ENCODE results near the gene GPR161. TPM values are rescaled to one million over a fixed set of nuclear protein-coding genes. Genes with fewer than 3 reads are reported as not detected.

Gene GPR161
- polyA plus RNA-seq, 2 donors, result 1.9 to 3.4 TPM

GRCh38 chr1:168091720-168092550 lies 44.8 kb downstream of the GPR161 start:
- H3K9me3 ChIP-seq (ENCODE audit: control insufficient read depth in 2 of 2, insufficient read depth in 1 of 2, low read depth in 1 of 2, low read length in 1 of 2), result no peaks in the 10 kb centered on the region
- peaks cover 0 to 4% of the 10 kb centered on the region in 2 donors for H3K36me3 ChIP-seq (ENCODE audit: control insufficient read depth in 2 of 2, insufficient read depth in 2 of 2, low read length in 1 of 2)
- H3K4me3 ChIP-seq (ENCODE audit: low read depth in 1 of 2, low read length in 2 of 2), result no peak overlapping the region
- H3K27me3 ChIP-seq (ENCODE audit: control insufficient read depth in 1 of 2, insufficient read depth in 2 of 2, low read length in 2 of 2), result no peaks in the 10 kb centered on the region
- 77 to 79% methylated on average over 8 of the region's 8 CpGs for WGBS, 2 donors
- peaks cover 0 to 1% of the 10 kb centered on the region in 2 donors for H3K4me1 ChIP-seq (ENCODE audit: control insufficient read depth in 2 of 2, insufficient read depth in 2 of 2, low read length in 1 of 2)
- no peak overlapping the region for H3K27ac ChIP-seq (ENCODE audit: low read depth in 2 of 2, low read length in 1 of 2)

- Histone ChIP-seq H3K9me3 (ENCODE audit: control insufficient read depth in 2 of 2, insufficient read depth in 1 of 2, low read depth in 1 of 2, low read length in 1 of 2) (no peaks in the 10 kb centered on the region), H3K27ac (ENCODE audit: low read depth in 2 of 2, low read length in 1 of 2) (no peak overlapping the region), H3K27me3 (ENCODE audit: control insufficient read depth in 1 of 2, insufficient read depth in 2 of 2, low read length in 2 of 2) (no peaks in the 10 kb centered on the region), H3K4me1 (ENCODE audit: control insufficient read depth in 2 of 2, insufficient read depth in 2 of 2, low read length in 1 of 2) (peaks cover 0 to 1% of the 10 kb centered on the region in 2 donors), H3K4me3 (ENCODE audit: low read depth in 1 of 2, low read length in 2 of 2) (no peak overlapping the region), H3K36me3 (ENCODE audit: control insufficient read depth in 2 of 2, insufficient read depth in 2 of 2, low read length in 1 of 2) (no peaks in the 10 kb centered on the region)
- 93 to 95% methylated on average over 9 of the region's 9 CpGs for WGBS, 2 donors
Measured at GRCh38 chr1:168091063-168091462, 45.7 kb downstream of the GPR161 start.

GRCh38 chr1:168090395-168090794 lies 46.3 kb downstream of the GPR161 start:
- Histone ChIP-seq H3K4me1 (ENCODE audit: control insufficient read depth in 2 of 2, insufficient read depth in 2 of 2, low read length in 1 of 2) (peaks cover 0 to 1% of the 10 kb centered on the region in 2 donors), H3K27ac (ENCODE audit: low read depth in 2 of 2, low read length in 1 of 2) (no peak overlapping the region), H3K9me3 (ENCODE audit: control insufficient read depth in 2 of 2, insufficient read depth in 1 of 2, low read depth in 1 of 2, low read length in 1 of 2) (no peaks in the 10 kb centered on the region), H3K27me3 (ENCODE audit: control insufficient read depth in 1 of 2, insufficient read depth in 2 of 2, low read length in 2 of 2) (no peaks in the 10 kb centered on the region), H3K4me3 (ENCODE audit: low read depth in 1 of 2, low read length in 2 of 2) (no peak overlapping the region), H3K36me3 (ENCODE audit: control insufficient read depth in 2 of 2, insufficient read depth in 2 of 2, low read length in 1 of 2) (no peaks in the 10 kb centered on the region)
- 91 to 94% methylated on average over 14 of the region's 14 CpGs for WGBS, 2 donors

GRCh38 chr1:168089979-168090337 lies 46.8 kb downstream of the GPR161 start:
- H3K36me3 ChIP-seq (ENCODE audit: control insufficient read depth in 2 of 2, insufficient read depth in 2 of 2, low read length in 1 of 2), result no peaks in the 10 kb centered on the region
- 90 to 92% methylated on average over 2 of the region's 2 CpGs for WGBS, 2 donors
- peaks cover 0 to 1% of the 10 kb centered on the region in 2 donors for H3K4me1 ChIP-seq (ENCODE audit: control insufficient read depth in 2 of 2, insufficient read depth in 2 of 2, low read length in 1 of 2)
- H3K27ac ChIP-seq (ENCODE audit: low read depth in 2 of 2, low read length in 1 of 2), result no peak overlapping the region
- no peak overlapping the region for H3K4me3 ChIP-seq (ENCODE audit: low read depth in 1 of 2, low read length in 2 of 2)
- H3K27me3 ChIP-seq (ENCODE audit: control insufficient read depth in 1 of 2, insufficient read depth in 2 of 2, low read length in 2 of 2), result no peaks in the 10 kb centered on the region
- no peaks in the 10 kb centered on the region for H3K9me3 ChIP-seq (ENCODE audit: control insufficient read depth in 2 of 2, insufficient read depth in 1 of 2, low read depth in 1 of 2, low read length in 1 of 2)

GRCh38 chr1:168089326-168089978 lies 47.3 kb downstream of the GPR161 start:
- Histone ChIP-seq H3K36me3 (ENCODE audit: control insufficient read depth in 2 of 2, insufficient read depth in 2 of 2, low read length in 1 of 2) (no peaks in the 10 kb centered on the region), H3K27ac (ENCODE audit: low read depth in 2 of 2, low read length in 1 of 2) (no peak overlapping the region), H3K9me3 (ENCODE audit: control insufficient read depth in 2 of 2, insufficient read depth in 1 of 2, low read depth in 1 of 2, low read length in 1 of 2) (no peaks in the 10 kb centered on the region), H3K27me3 (ENCODE audit: control insufficient read depth in 1 of 2, insufficient read depth in 2 of 2, low read length in 2 of 2) (no peaks in the 10 kb centered on the region), H3K4me3 (ENCODE audit: low read depth in 1 of 2, low read length in 2 of 2) (no peak overlapping the region), H3K4me1 (ENCODE audit: control insufficient read depth in 2 of 2, insufficient read depth in 2 of 2, low read length in 1 of 2) (peaks cover 0 to 1% of the 10 kb centered on the region in 2 donors)
- WGBS, 2 donors, result 80 to 88% methylated on average over 13 of the region's 13 CpGs

GRCh38 chr1:168088511-168089325 lies 48.0 kb downstream of the GPR161 start:
- no peak overlapping the region for H3K27ac ChIP-seq (ENCODE audit: low read depth in 2 of 2, low read length in 1 of 2)

GRCh38 chr1:168087696-168088095 lies 49.0 kb downstream of the GPR161 start:
- WGBS, 2 donors, result 90 to 96% methylated on average over 10 of the region's 10 CpGs

More at GRCh38 chr1:168088511-168089325, 48.0 kb downstream of the GPR161 start:
- no peaks in the 10 kb centered on the region for H3K36me3 ChIP-seq (ENCODE audit: control insufficient read depth in 2 of 2, insufficient read depth in 2 of 2, low read length in 1 of 2)
- no peaks in the 10 kb centered on the region for H3K27me3 ChIP-seq (ENCODE audit: control insufficient read depth in 1 of 2, insufficient read depth in 2 of 2, low read length in 2 of 2)
- no peak overlapping the region for H3K4me3 ChIP-seq (ENCODE audit: low read depth in 1 of 2, low read length in 2 of 2)
- 90% methylated on average over 14 of the region's 14 CpGs for WGBS, 2 donors
- H3K9me3 ChIP-seq (ENCODE audit: control insufficient read depth in 2 of 2, insufficient read depth in 1 of 2, low read depth in 1 of 2, low read length in 1 of 2), result no peaks in the 10 kb centered on the region
- peaks cover 0 to 1% of the 10 kb centered on the region in 2 donors for H3K4me1 ChIP-seq (ENCODE audit: control insufficient read depth in 2 of 2, insufficient read depth in 2 of 2, low read length in 1 of 2)

GRCh38 chr1:168086438-168086837 lies 50.3 kb downstream of the GPR161 start:
- Histone ChIP-seq H3K4me1 (ENCODE audit: control insufficient read depth in 2 of 2, insufficient read depth in 2 of 2, low read length in 1 of 2) (peaks cover 0 to 1% of the 10 kb centered on the region in 2 donors), H3K36me3 (ENCODE audit: control insufficient read depth in 2 of 2, insufficient read depth in 2 of 2, low read length in 1 of 2) (no peaks in the 10 kb centered on the region), H3K27me3 (ENCODE audit: control insufficient read depth in 1 of 2, insufficient read depth in 2 of 2, low read length in 2 of 2) (no peaks in the 10 kb centered on the region), H3K27ac (ENCODE audit: low read depth in 2 of 2, low read length in 1 of 2) (no peak overlapping the region), H3K4me3 (ENCODE audit: low read depth in 1 of 2, low read length in 2 of 2) (no peak overlapping the region), H3K9me3 (ENCODE audit: control insufficient read depth in 2 of 2, insufficient read depth in 1 of 2, low read depth in 1 of 2, low read length in 1 of 2) (no peaks in the 10 kb centered on the region)
- WGBS, 2 donors, result 70 to 72% methylated on average over 2 of the region's 2 CpGs

More at GRCh38 chr1:168087696-168088095, 49.0 kb downstream of the GPR161 start:
- H3K4me1 ChIP-seq (ENCODE audit: control insufficient read depth in 2 of 2, insufficient read depth in 2 of 2, low read length in 1 of 2), result peaks cover 0 to 1% of the 10 kb centered on the region in 2 donors
- H3K4me3 ChIP-seq (ENCODE audit: low read depth in 1 of 2, low read length in 2 of 2), result no peak overlapping the region
- H3K9me3 ChIP-seq (ENCODE audit: control insufficient read depth in 2 of 2, insufficient read depth in 1 of 2, low read depth in 1 of 2, low read length in 1 of 2), result no peaks in the 10 kb centered on the region
- H3K36me3 ChIP-seq (ENCODE audit: control insufficient read depth in 2 of 2, insufficient read depth in 2 of 2, low read length in 1 of 2), result no peaks in the 10 kb centered on the region
- no peak overlapping the region for H3K27ac ChIP-seq (ENCODE audit: low read depth in 2 of 2, low read length in 1 of 2)
- no peaks in the 10 kb centered on the region for H3K27me3 ChIP-seq (ENCODE audit: control insufficient read depth in 1 of 2, insufficient read depth in 2 of 2, low read length in 2 of 2)

- Histone ChIP-seq H3K9me3 (ENCODE audit: control insufficient read depth in 2 of 2, insufficient read depth in 1 of 2, low read depth in 1 of 2, low read length in 1 of 2) (no peaks in the 10 kb centered on the region), H3K27me3 (ENCODE audit: control insufficient read depth in 1 of 2, insufficient read depth in 2 of 2, low read length in 2 of 2) (no peaks in the 10 kb centered on the region), H3K4me1 (ENCODE audit: control insufficient read depth in 2 of 2, insufficient read depth in 2 of 2, low read length in 1 of 2) (peaks cover 0 to 1% of the 10 kb centered on the region in 2 donors), H3K36me3 (ENCODE audit: control insufficient read depth in 2 of 2, insufficient read depth in 2 of 2, low read length in 1 of 2) (no peaks in the 10 kb centered on the region), H3K4me3 (ENCODE audit: low read depth in 1 of 2, low read length in 2 of 2) (no peak overlapping the region), H3K27ac (ENCODE audit: low read depth in 2 of 2, low read length in 1 of 2) (peak overlapping the region; percentile 42 to 43)
- 65 to 68% methylated on average over 16 of the region's 16 CpGs for WGBS, 2 donors
Measured at GRCh38 chr1:168085401-168085872, 51.3 kb downstream of the GPR161 start.
